ENCODE measurements around the gene GUCA2B.
A peak's percentile ranks its signal among the peaks of the same experiment; 100 is the strongest.

The GUCA2B gene

GRCh38 chr1:42176902-42177519, 23.8 kb downstream of the GUCA2B start:
- 84 to 87% methylated on average over 4 of the region's 4 CpGs for WGBS, 2 experiments (ENCODE audit: insufficient coverage in 2 of 2)
- H3K9me3 ChIP-seq (ENCODE audit: control insufficient read depth, low read length), result no peaks in the 10 kb centered on the region
- H3K36me3 ChIP-seq (ENCODE audit: control insufficient read depth, insufficient read depth, low read length), result peaks cover 43% of the 10 kb centered on the region
- no peak overlapping the region for H3K4me3 ChIP-seq (ENCODE audit: extremely low read depth, insufficient read depth, low read length, poor library complexity, severe bottlenecking)
- H3K4me1 ChIP-seq (ENCODE audit: control insufficient read depth, insufficient read depth, low read length, poor library complexity, severe bottlenecking), result peaks cover 34% of the 10 kb centered on the region
- peak overlapping the region; percentile 31 for H3K27ac ChIP-seq (ENCODE audit: low read depth, low read length, severe bottlenecking)

GRCh38 chr1:42177541-42177981, 24.4 kb downstream of the GUCA2B start:
- H3K9me3 ChIP-seq (ENCODE audit: control insufficient read depth, low read length), result no peaks in the 10 kb centered on the region
- WGBS, 2 experiments (ENCODE audit: insufficient coverage in 2 of 2), result 75 to 88% methylated on average over 2 of the region's 6 CpGs
- peaks cover 29% of the 10 kb centered on the region for H3K4me1 ChIP-seq (ENCODE audit: control insufficient read depth, insufficient read depth, low read length, poor library complexity, severe bottlenecking)
- peak overlapping the region; percentile 78 for H3K27ac ChIP-seq (ENCODE audit: low read depth, low read length, severe bottlenecking)
- H3K4me3 ChIP-seq (ENCODE audit: extremely low read depth, insufficient read depth, low read length, poor library complexity, severe bottlenecking), result no peak overlapping the region
- H3K36me3 ChIP-seq (ENCODE audit: control insufficient read depth, insufficient read depth, low read length), result peaks cover 48% of the 10 kb centered on the region

DNA sequence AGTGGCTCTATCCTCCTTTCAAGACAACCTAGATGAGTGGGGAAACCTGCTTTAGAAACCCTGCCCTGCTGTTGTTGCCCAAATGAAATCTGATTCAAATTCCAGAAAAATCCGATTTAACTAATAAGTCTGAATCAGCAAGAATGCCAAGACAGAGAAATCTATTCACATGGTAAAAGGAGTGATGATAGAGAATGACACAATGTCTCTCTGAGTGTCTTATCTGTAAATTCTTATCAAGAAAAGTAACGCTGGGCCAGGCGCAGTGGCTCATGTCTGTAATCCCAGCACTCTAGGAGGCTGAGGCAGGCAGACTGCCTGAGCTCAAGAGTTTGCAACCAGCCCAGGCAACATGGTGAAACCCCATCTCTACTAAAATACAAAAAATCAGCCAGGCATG, 25.0 kb downstream of the GUCA2B start:
- no peaks in the 10 kb centered on the region for H3K9me3 ChIP-seq (ENCODE audit: control insufficient read depth, low read length)
- WGBS, 2 experiments (ENCODE audit: insufficient coverage in 2 of 2), result 60 to 62% methylated on average over 2 of the region's 3 CpGs
- H3K4me3 ChIP-seq (ENCODE audit: extremely low read depth, insufficient read depth, low read length, poor library complexity, severe bottlenecking), result no peak overlapping the region
- H3K4me1 ChIP-seq (ENCODE audit: control insufficient read depth, insufficient read depth, low read length, poor library complexity, severe bottlenecking), result peaks cover 29% of the 10 kb centered on the region
- peaks cover 49% of the 10 kb centered on the region for H3K36me3 ChIP-seq (ENCODE audit: control insufficient read depth, insufficient read depth, low read length)
- H3K27ac ChIP-seq (ENCODE audit: low read depth, low read length, severe bottlenecking), result peak overlapping the region; percentile 78

GRCh38 chr1:42179275-42179674, 26.1 kb downstream of the GUCA2B start:
- Histone ChIP-seq H3K9me3 (ENCODE audit: control insufficient read depth, low read length) (no peaks in the 10 kb centered on the region), H3K4me1 (ENCODE audit: control insufficient read depth, insufficient read depth, low read length, poor library complexity, severe bottlenecking) (peaks cover 35% of the 10 kb centered on the region), H3K27ac (ENCODE audit: low read depth, low read length, severe bottlenecking) (peak overlapping the region; percentile 20), H3K4me3 (ENCODE audit: extremely low read depth, insufficient read depth, low read length, poor library complexity, severe bottlenecking) (no peak overlapping the region), H3K36me3 (ENCODE audit: control insufficient read depth, insufficient read depth, low read length) (peaks cover 49% of the 10 kb centered on the region)
- 100% methylated on average over 1 of the region's 2 CpGs; no CpG with 5 or more reads in 1 of the 2 experiments for WGBS, 2 experiments (ENCODE audit: insufficient coverage in 2 of 2)

DNA sequence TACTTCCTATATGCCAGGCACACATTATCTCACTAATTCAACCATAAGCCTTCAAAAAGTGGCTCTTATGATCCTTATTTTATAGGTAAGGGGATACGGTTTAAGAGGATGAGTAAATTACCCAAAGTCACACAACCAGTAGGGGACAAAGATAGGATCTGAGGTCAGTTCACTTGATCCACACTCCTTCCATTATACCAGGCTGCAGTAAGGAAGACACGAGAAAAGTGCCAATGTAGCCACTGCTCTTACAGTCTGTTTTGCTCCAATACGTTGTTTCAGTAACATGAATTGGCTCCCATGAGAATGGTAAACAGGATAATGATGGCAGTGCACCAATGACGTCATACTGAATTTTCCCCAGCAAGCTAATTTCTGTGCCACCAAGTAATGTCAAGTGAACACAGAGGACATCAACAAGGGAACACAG, 26.7 kb downstream of the GUCA2B start:
- no peaks in the 10 kb centered on the region for H3K9me3 ChIP-seq (ENCODE audit: control insufficient read depth, low read length)
- H3K4me3 ChIP-seq (ENCODE audit: extremely low read depth, insufficient read depth, low read length, poor library complexity, severe bottlenecking), result no peak overlapping the region
- 78 to 100% methylated on average over 2 of the region's 4 CpGs for WGBS, 2 experiments (ENCODE audit: insufficient coverage in 2 of 2)
- H3K36me3 ChIP-seq (ENCODE audit: control insufficient read depth, insufficient read depth, low read length), result peaks cover 49% of the 10 kb centered on the region
- H3K27ac ChIP-seq (ENCODE audit: low read depth, low read length, severe bottlenecking), result peak overlapping the region; percentile 20
- peaks cover 41% of the 10 kb centered on the region for H3K4me1 ChIP-seq (ENCODE audit: control insufficient read depth, insufficient read depth, low read length, poor library complexity, severe bottlenecking)

GRCh38 chr1:42181687-42182086, 28.5 kb downstream of the GUCA2B start:
- 96 to 100% methylated on average over 2 to 3 of the region's 4 CpGs for WGBS, 2 experiments (ENCODE audit: insufficient coverage in 2 of 2)
- Histone ChIP-seq H3K27ac (ENCODE audit: low read depth, low read length, severe bottlenecking) (no peak overlapping the region), H3K4me1 (ENCODE audit: control insufficient read depth, insufficient read depth, low read length, poor library complexity, severe bottlenecking) (peaks cover 51% of the 10 kb centered on the region), H3K9me3 (ENCODE audit: control insufficient read depth, low read length) (no peaks in the 10 kb centered on the region), H3K4me3 (ENCODE audit: extremely low read depth, insufficient read depth, low read length, poor library complexity, severe bottlenecking) (no peak overlapping the region), H3K36me3 (ENCODE audit: control insufficient read depth, insufficient read depth, low read length) (peaks cover 37% of the 10 kb centered on the region)

GRCh38 chr1:42183210-42183956, 30.2 kb downstream of the GUCA2B start:
- H3K36me3 ChIP-seq (ENCODE audit: control insufficient read depth, insufficient read depth, low read length), result peaks cover 43% of the 10 kb centered on the region
- H3K4me3 ChIP-seq (ENCODE audit: extremely low read depth, insufficient read depth, low read length, poor library complexity, severe bottlenecking), result no peak overlapping the region
- H3K27ac ChIP-seq (ENCODE audit: low read depth, low read length, severe bottlenecking), result peak overlapping the region; percentile 6
- H3K4me1 ChIP-seq (ENCODE audit: control insufficient read depth, insufficient read depth, low read length, poor library complexity, severe bottlenecking), result peaks cover 40% of the 10 kb centered on the region
- WGBS, 2 experiments (ENCODE audit: insufficient coverage in 2 of 2), result no CpG with 5 or more reads among the region's 7 CpGs
- H3K9me3 ChIP-seq (ENCODE audit: control insufficient read depth, low read length), result no peaks in the 10 kb centered on the region

GRCh38 chr1:42183957-42184268, 30.7 kb downstream of the GUCA2B start:
- Histone ChIP-seq H3K36me3 (ENCODE audit: control insufficient read depth, insufficient read depth, low read length) (peaks cover 44% of the 10 kb centered on the region), H3K9me3 (ENCODE audit: control insufficient read depth, low read length) (no peaks in the 10 kb centered on the region), H3K4me3 (ENCODE audit: extremely low read depth, insufficient read depth, low read length, poor library complexity, severe bottlenecking) (no peak overlapping the region), H3K4me1 (ENCODE audit: control insufficient read depth, insufficient read depth, low read length, poor library complexity, severe bottlenecking) (peaks cover 36% of the 10 kb centered on the region), H3K27ac (ENCODE audit: low read depth, low read length, severe bottlenecking) (peak overlapping the region; percentile 6)
- 96% methylated on average over 5 of the region's 6 CpGs; no CpG with 5 or more reads in 1 of the 2 experiments for WGBS, 2 experiments (ENCODE audit: insufficient coverage in 2 of 2)

- Histone ChIP-seq H3K36me3 (ENCODE audit: control insufficient read depth, insufficient read depth, low read length) (peaks cover 44% of the 10 kb centered on the region), H3K4me1 (ENCODE audit: control insufficient read depth, insufficient read depth, low read length, poor library complexity, severe bottlenecking) (peaks cover 32% of the 10 kb centered on the region), H3K27ac (ENCODE audit: low read depth, low read length, severe bottlenecking) (no peak overlapping the region), H3K4me3 (ENCODE audit: extremely low read depth, insufficient read depth, low read length, poor library complexity, severe bottlenecking) (no peak overlapping the region), H3K9me3 (ENCODE audit: control insufficient read depth, low read length) (no peaks in the 10 kb centered on the region)
- 92 to 96% methylated on average over 3 of the region's 3 CpGs for WGBS, 2 experiments (ENCODE audit: insufficient coverage in 2 of 2)
Observed at GRCh38 chr1:42184616-42185015, 31.4 kb downstream of the GUCA2B start.

- H3K9me3 ChIP-seq (ENCODE audit: control insufficient read depth, low read length), result no peaks in the 10 kb centered on the region
- H3K27ac ChIP-seq (ENCODE audit: low read depth, low read length, severe bottlenecking), result peak overlapping the region; percentile 25
- WGBS, 2 experiments (ENCODE audit: insufficient coverage in 2 of 2), result 91 to 100% methylated on average over 1 to 2 of the region's 3 CpGs
- no peak overlapping the region for H3K4me3 ChIP-seq (ENCODE audit: extremely low read depth, insufficient read depth, low read length, poor library complexity, severe bottlenecking)
- peaks cover 25% of the 10 kb centered on the region for H3K4me1 ChIP-seq (ENCODE audit: control insufficient read depth, insufficient read depth, low read length, poor library complexity, severe bottlenecking)
- H3K36me3 ChIP-seq (ENCODE audit: control insufficient read depth, insufficient read depth, low read length), result peaks cover 31% of the 10 kb centered on the region
Observed at GRCh38 chr1:42186152-42186551, 32.9 kb downstream of the GUCA2B start.
